HepG2 (cell line): ENCODE measurements around the gene FARSB. TPM values are rescaled to one million over a fixed set of nuclear protein-coding genes. Genes with fewer than 3 reads are reported as not detected.

Experiments
- EHMT2 ChIP-seq: fragments of 200-600 bp; sonication (generic); IDR thresholded peaks from 2 replicates; pipeline ENCODE4 v1.7.0; 2017; ENCODE audit warnings: antibody characterized with exemption, low read depth, low read length, borderline replicate concordance
- HIVEP1 ChIP-seq: sonication (generic); formaldehyde crosslinking; IDR thresholded peaks from 2 replicates; pipeline ENCODE4 v1.4.0; 2020; ENCODE audit warnings: mild to moderate bottlenecking, missing genetic modification reagents
- KDM1A ChIP-seq: IDR thresholded peaks from 2 replicates; pipeline ENCODE4 v1.6.1; 2016; ENCODE audit warnings: missing compliant biosample characterization
- SP4 ChIP-seq: sonication (generic); formaldehyde crosslinking; IDR thresholded peaks from 2 replicates; pipeline ENCODE4 v1.8.1; 2023; ENCODE audit warnings: mild to moderate bottlenecking, missing genetic modification reagents
- ZFP36L2 ChIP-seq: sonication (generic); formaldehyde crosslinking; IDR thresholded peaks from 2 replicates; pipeline ENCODE4 v1.4.0; 2020; ENCODE audit warnings: missing genetic modification reagents
- ZNF446 ChIP-seq: sonication (generic); formaldehyde crosslinking; IDR thresholded peaks from 2 replicates; pipeline ENCODE4 v1.5.0; 2020; ENCODE audit warnings: mild to moderate bottlenecking, missing genetic modification reagents
- polyA plus RNA-seq, 8 experiments: library from polyadenylated mRNA; depleted of rRNA in 3 of 8; stranded (reverse) in 7 of 8; unstranded in 1 of 8; fragments of >200 nt; fragmentation: Illumina TruSeq in 4 of 8; extraction: Trizol in 4 of 8; gene quantifications; 2 replicates each; pipeline versions ENCODE4 v1.2.1 to v1.2.3, GENCODE V29; 2011 to 2016; ENCODE audit warnings: low read depth in 4 of 8, missing spikeins in 1 of 8, mixed read lengths in 1 of 8; ENCODE audit not compliant: insufficient read depth in 1 of 8
- total RNA-seq, 5 experiments: library from RNA; depleted of rRNA; stranded (reverse); fragments of >200 nt; fragmentation: Illumina TruSeq; extraction: Trizol; gene quantifications; 2 replicates each; pipeline ENCODE4 v1.2.3, GENCODE V29; 2016; ENCODE audit warnings: low read depth in 1 of 5
- TF ChIP-seq, protein P1 (sequence below): sonication (generic); formaldehyde crosslinking; IDR thresholded peaks from 2 replicates; pipeline ENCODE4 v1.4.0; 2020; ENCODE audit warnings: mild to moderate bottlenecking, missing genetic modification reagents
- TF ChIP-seq, protein P2 (sequence below): sonication (generic); formaldehyde crosslinking; IDR thresholded peaks from 2 replicates; pipeline ENCODE4 v1.5.0; 2020; ENCODE audit warnings: mild to moderate bottlenecking, missing genetic modification reagents, borderline replicate concordance
- TF ChIP-seq, protein P3 (sequence below): sonication (generic); formaldehyde crosslinking; IDR thresholded peaks from 2 replicates; pipeline ENCODE4 v1.4.0; 2020; ENCODE audit warnings: mild to moderate bottlenecking, missing genetic modification reagents, borderline replicate concordance
- TF ChIP-seq, protein P4 (sequence below): sonication (generic); formaldehyde crosslinking; IDR thresholded peaks from 2 replicates; pipeline ENCODE4 v1.9.0; 2021; ENCODE audit warnings: missing genetic modification reagents, borderline replicate concordance
- TF ChIP-seq, protein P5 (sequence below): sonication (generic); formaldehyde crosslinking; IDR thresholded peaks from 2 replicates; pipeline ENCODE4 v1.4.0; 2020; ENCODE audit warnings: low read depth, mild to moderate bottlenecking, missing genetic modification reagents

Gene FARSB
- total and polyA plus RNA-seq, 2 of the 13 experiments (the other 11 are each of a cell fraction or from before 2014, with no cell fraction given), result 23.3 to 45.9 TPM

DNA sequence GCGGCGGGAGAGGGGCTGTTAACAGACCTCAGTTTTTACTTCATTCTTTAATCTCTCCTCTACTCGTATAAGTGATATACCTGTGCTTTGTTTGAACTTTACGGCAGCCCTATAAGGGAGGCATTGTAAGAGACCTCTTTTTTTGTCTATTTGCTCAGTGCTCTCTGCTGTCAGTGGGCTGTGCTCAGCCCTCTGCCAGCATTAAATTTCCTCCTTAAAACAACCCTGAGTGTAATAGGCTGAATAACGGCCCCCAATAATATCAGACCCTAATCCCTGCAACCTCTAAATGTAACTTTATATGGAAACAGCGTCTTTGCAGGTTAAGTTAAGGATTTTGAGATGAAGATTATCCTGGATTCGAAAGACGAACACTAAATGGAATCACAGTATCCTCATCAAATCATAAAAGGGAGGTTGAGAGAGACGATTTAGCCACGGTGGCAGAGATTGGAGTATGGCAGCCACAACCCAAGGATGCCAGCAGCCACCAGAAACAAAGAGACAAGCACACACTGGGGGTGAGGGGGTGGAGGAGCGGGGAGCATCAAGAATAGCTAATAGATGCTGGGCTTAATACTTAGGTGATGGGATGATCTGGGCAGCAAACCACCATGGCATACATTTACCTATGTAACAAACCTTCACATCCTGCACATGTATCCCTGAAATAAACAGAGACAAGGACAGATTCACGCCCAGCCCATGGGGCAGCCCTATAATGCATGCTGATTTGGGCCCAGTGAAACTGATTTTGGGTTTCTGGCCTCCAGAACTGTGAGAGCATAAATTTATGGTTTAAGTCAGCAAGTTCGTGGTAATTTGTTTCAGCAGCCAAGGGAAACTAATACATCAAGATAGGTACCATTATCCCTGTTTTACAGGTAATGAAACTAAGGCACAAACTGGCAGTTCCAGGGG, 894 bp upstream of the FARSB start (continued):
- TF ChIP-seq, protein P1, sequence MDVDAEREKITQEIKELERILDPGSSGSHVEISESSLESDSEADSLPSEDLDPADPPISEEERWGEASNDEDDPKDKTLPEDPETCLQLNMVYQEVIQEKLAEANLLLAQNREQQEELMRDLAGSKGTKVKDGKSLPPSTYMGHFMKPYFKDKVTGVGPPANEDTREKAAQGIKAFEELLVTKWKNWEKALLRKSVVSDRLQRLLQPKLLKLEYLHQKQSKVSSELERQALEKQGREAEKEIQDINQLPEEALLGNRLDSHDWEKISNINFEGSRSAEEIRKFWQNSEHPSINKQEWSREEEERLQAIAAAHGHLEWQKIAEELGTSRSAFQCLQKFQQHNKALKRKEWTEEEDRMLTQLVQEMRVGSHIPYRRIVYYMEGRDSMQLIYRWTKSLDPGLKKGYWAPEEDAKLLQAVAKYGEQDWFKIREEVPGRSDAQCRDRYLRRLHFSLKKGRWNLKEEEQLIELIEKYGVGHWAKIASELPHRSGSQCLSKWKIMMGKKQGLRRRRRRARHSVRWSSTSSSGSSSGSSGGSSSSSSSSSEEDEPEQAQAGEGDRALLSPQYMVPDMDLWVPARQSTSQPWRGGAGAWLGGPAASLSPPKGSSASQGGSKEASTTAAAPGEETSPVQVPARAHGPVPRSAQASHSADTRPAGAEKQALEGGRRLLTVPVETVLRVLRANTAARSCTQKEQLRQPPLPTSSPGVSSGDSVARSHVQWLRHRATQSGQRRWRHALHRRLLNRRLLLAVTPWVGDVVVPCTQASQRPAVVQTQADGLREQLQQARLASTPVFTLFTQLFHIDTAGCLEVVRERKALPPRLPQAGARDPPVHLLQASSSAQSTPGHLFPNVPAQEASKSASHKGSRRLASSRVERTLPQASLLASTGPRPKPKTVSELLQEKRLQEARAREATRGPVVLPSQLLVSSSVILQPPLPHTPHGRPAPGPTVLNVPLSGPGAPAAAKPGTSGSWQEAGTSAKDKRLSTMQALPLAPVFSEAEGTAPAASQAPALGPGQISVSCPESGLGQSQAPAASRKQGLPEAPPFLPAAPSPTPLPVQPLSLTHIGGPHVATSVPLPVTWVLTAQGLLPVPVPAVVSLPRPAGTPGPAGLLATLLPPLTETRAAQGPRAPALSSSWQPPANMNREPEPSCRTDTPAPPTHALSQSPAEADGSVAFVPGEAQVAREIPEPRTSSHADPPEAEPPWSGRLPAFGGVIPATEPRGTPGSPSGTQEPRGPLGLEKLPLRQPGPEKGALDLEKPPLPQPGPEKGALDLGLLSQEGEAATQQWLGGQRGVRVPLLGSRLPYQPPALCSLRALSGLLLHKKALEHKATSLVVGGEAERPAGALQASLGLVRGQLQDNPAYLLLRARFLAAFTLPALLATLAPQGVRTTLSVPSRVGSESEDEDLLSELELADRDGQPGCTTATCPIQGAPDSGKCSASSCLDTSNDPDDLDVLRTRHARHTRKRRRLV (CRISPR knock-in tag), result peak; percentile 39; the same call in 1 of the 2 replicates
- TF ChIP-seq, protein P2, sequence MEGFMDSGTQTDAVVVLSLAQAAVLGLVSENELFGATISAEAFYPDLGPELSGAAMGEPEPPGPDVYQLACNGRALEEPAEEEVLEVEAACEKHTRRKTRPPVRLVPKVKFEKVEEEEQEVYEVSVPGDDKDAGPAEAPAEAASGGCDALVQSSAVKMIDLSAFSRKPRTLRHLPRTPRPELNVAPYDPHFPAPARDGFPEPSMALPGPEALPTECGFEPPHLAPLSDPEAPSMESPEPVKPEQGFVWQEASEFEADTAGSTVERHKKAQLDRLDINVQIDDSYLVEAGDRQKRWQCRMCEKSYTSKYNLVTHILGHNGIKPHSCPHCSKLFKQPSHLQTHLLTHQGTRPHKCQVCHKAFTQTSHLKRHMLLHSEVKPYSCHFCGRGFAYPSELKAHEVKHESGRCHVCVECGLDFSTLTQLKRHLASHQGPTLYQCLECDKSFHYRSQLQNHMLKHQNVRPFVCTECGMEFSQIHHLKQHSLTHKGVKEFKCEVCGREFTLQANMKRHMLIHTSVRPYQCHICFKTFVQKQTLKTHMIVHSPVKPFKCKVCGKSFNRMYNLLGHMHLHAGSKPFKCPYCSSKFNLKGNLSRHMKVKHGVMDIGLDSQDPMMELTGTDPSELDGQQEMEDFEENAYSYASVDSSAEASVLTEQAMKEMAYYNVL (CRISPR knock-in tag), result no peak; the same call in 1 of the 2 replicates
- TF ChIP-seq, protein P3, sequence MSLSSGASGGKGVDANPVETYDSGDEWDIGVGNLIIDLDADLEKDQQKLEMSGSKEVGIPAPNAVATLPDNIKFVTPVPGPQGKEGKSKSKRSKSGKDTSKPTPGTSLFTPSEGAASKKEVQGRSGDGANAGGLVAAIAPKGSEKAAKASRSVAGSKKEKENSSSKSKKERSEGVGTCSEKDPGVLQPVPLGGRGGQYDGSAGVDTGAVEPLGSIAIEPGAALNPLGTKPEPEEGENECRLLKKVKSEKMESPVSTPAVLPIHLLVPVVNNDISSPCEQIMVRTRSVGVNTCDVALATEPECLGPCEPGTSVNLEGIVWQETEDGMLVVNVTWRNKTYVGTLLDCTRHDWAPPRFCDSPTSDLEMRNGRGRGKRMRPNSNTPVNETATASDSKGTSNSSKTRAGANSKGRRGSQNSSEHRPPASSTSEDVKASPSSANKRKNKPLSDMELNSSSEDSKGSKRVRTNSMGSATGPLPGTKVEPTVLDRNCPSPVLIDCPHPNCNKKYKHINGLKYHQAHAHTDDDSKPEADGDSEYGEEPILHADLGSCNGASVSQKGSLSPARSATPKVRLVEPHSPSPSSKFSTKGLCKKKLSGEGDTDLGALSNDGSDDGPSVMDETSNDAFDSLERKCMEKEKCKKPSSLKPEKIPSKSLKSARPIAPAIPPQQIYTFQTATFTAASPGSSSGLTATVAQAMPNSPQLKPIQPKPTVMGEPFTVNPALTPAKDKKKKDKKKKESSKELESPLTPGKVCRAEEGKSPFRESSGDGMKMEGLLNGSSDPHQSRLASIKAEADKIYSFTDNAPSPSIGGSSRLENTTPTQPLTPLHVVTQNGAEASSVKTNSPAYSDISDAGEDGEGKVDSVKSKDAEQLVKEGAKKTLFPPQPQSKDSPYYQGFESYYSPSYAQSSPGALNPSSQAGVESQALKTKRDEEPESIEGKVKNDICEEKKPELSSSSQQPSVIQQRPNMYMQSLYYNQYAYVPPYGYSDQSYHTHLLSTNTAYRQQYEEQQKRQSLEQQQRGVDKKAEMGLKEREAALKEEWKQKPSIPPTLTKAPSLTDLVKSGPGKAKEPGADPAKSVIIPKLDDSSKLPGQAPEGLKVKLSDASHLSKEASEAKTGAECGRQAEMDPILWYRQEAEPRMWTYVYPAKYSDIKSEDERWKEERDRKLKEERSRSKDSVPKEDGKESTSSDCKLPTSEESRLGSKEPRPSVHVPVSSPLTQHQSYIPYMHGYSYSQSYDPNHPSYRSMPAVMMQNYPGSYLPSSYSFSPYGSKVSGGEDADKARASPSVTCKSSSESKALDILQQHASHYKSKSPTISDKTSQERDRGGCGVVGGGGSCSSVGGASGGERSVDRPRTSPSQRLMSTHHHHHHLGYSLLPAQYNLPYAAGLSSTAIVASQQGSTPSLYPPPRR (CRISPR knock-in tag), result no peak
- TF ChIP-seq HIVEP1 (no peak), ZNF446 (CRISPR knock-in tag) (no peak), EHMT2 (no peak), SP4 (no peak), ZFP36L2 (CRISPR knock-in tag) (no peak), KDM1A (CRISPR knock-in tag) (no peak)
- TF ChIP-seq, protein P4, sequence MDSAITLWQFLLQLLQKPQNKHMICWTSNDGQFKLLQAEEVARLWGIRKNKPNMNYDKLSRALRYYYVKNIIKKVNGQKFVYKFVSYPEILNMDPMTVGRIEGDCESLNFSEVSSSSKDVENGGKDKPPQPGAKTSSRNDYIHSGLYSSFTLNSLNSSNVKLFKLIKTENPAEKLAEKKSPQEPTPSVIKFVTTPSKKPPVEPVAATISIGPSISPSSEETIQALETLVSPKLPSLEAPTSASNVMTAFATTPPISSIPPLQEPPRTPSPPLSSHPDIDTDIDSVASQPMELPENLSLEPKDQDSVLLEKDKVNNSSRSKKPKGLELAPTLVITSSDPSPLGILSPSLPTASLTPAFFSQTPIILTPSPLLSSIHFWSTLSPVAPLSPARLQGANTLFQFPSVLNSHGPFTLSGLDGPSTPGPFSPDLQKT (CRISPR knock-in tag), result no peak
- TF ChIP-seq, protein P5, sequence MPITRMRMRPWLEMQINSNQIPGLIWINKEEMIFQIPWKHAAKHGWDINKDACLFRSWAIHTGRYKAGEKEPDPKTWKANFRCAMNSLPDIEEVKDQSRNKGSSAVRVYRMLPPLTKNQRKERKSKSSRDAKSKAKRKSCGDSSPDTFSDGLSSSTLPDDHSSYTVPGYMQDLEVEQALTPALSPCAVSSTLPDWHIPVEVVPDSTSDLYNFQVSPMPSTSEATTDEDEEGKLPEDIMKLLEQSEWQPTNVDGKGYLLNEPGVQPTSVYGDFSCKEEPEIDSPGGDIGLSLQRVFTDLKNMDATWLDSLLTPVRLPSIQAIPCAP (CRISPR knock-in tag), result no peak
